SK-N-SH (cell line): ENCODE data around the gene RAB39A. TPM values are rescaled to one million over a fixed set of nuclear protein-coding genes. Genes with fewer than 3 reads are reported as not detected.
A peak's percentile ranks its signal among the peaks of the same experiment; 100 is the strongest.

Source experiments
- CTCF ChIA-PET: fragments of 300-600, 350-600 bp; formaldehyde crosslinking; extraction: SDS; loops from one replicate; lab custom pipeline; 2021; lab: Yijun Ruan, JAX
- POLR2A ChIA-PET: fragments of 350-600 bp; sonication (Branson Sonifier 250); formaldehyde crosslinking; extraction: SDS; loops from one replicate; lab custom pipeline; 2020; ENCODE audit warnings: antibody characterized with exemption, inconsistent platforms; lab: Yijun Ruan, JAX
- DNase-seq: peaks from one replicate; pipeline ENCODE4 v3.0.0; 2012
- H2AFZ ChIP-seq: fragments of 200-600 bp; sonication (generic); 2 replicates; pipeline ENCODE4 v1.8.1; 2016; ENCODE audit warnings: antibody characterized with exemption, mild to moderate bottlenecking, low read depth
- H3F3A ChIP-seq: fragments of 200-600 bp; sonication (generic); replicated peaks from 2 replicates; pipeline ENCODE3; 2016; ENCODE audit warnings: antibody characterized with exemption, mild to moderate bottlenecking; ENCODE audit not compliant: insufficient read depth
- H3K27ac ChIP-seq, 2 experiments: fragments of 200-500 bp in 1 of 2; fragments of 200-600 bp in 1 of 2; sonication (Bioruptor generic) in 1 of 2; sonication (generic), shearing (Covaris generic) in 1 of 2; 2 replicates each; pipeline versions ENCODE4 v1.5.1 to v1.6.1; 2014 to 2016; ENCODE audit warnings: low read depth in 2 of 2, inconsistent platforms in 1 of 2, low read length in 1 of 2, mild to moderate bottlenecking in 1 of 2, mixed read lengths in 1 of 2
- H3K27me3 ChIP-seq: fragments of 200-600 bp; sonication (generic), shearing (Covaris generic); 2 replicates; pipeline ENCODE4 v1.6.1; 2016; ENCODE audit warnings: mixed run types; ENCODE audit not compliant: insufficient read depth
- H3K36me3 ChIP-seq, 2 experiments: fragments of 200-500 bp in 1 of 2; fragments of 200-600 bp in 1 of 2; sonication (Bioruptor generic) in 1 of 2; sonication (generic) in 1 of 2; replicated peaks in 1 of 2; 2 replicates each; pipeline versions ENCODE3 to v1.5.1; 2014 to 2016; ENCODE audit warnings: low read length in 1 of 2, mild to moderate bottlenecking in 1 of 2; ENCODE audit not compliant: insufficient read depth in 2 of 2, control insufficient read depth in 1 of 2
- H3K4me1 ChIP-seq, 2 experiments: fragments of 200-500 bp in 1 of 2; fragments of 200-600 bp in 1 of 2; sonication (Bioruptor generic) in 1 of 2; sonication (generic), shearing (Covaris generic) in 1 of 2; 2 replicates each; pipeline versions ENCODE4 v1.5.1 to v1.6.1; 2014 to 2016; ENCODE audit warnings: low read depth in 1 of 2, low read length in 1 of 2, mixed run types in 1 of 2; ENCODE audit not compliant: insufficient read depth in 2 of 2, control insufficient read depth in 1 of 2
- H3K4me2 ChIP-seq: fragments of 200-600 bp; sonication (generic), shearing (Covaris generic); 2 replicates; pipeline ENCODE4 v1.6.1; 2017; ENCODE audit warnings: mixed run types
- H3K4me3 ChIP-seq, 2 experiments: fragments of 200-500 bp in 1 of 2; fragments of 200-600 bp in 1 of 2; sonication (Bioruptor generic) in 1 of 2; sonication (generic), shearing (Covaris generic) in 1 of 2; 2 replicates each; pipeline versions ENCODE4 v1.5.1 to v1.8.1; 2014 to 2016; ENCODE audit warnings: low read depth in 2 of 2, inconsistent platforms in 1 of 2, low read length in 1 of 2, mild to moderate bottlenecking in 1 of 2, mixed read lengths in 1 of 2, moderate library complexity in 1 of 2
- H3K79me2 ChIP-seq: fragments of 200-600 bp; sonication (generic); 2 replicates; pipeline ENCODE4 v1.8.1; 2017; ENCODE audit warnings: mild to moderate bottlenecking; ENCODE audit not compliant: insufficient read depth
- H3K9ac ChIP-seq: fragments of 200-600 bp; sonication (generic); 2 replicates; pipeline ENCODE4 v1.6.1; 2017; ENCODE audit warnings: mixed run types
- H3K9me2 ChIP-seq: fragments of 200-600 bp; sonication (generic); 2 replicates; pipeline ENCODE4 v1.6.1; 2017; ENCODE audit warnings: mixed run types
- H3K9me3 ChIP-seq: fragments of 200-600 bp; sonication (generic); 2 replicates; pipeline ENCODE4 v1.6.1; 2017; ENCODE audit warnings: mixed run types, mild to moderate bottlenecking, moderate library complexity
- H4K20me1 ChIP-seq: fragments of 200-600 bp; sonication (generic); 2 replicates; pipeline ENCODE4 v1.6.1; 2017; ENCODE audit warnings: mild to moderate bottlenecking, mixed run types; ENCODE audit not compliant: insufficient read depth
- CHD2 ChIP-seq: fragments of 150-350 bp; IDR thresholded peaks from 2 replicates; pipeline ENCODE4 v1.6.1; 2018; ENCODE audit warnings: low read length; ENCODE audit not compliant: partially characterized antibody
- EP300 ChIP-seq, 2 experiments: IDR thresholded peaks; 2 replicates each; pipeline versions ENCODE4 v1.4.0 to v1.6.1; 2012; ENCODE audit warnings: borderline replicate concordance in 1 of 2, low read depth in 1 of 2, low read length in 1 of 2
- FOSL2 ChIP-seq: IDR thresholded peaks from 2 replicates; pipeline ENCODE4 v1.4.0; 2012; ENCODE audit warnings: low read depth, mild to moderate bottlenecking, moderate library complexity, borderline replicate concordance
- FOXM1 ChIP-seq: IDR thresholded peaks from 2 replicates; pipeline ENCODE4 v1.4.0; 2012; ENCODE audit warnings: low read depth, mild to moderate bottlenecking
- GABPA ChIP-seq: IDR thresholded peaks from 2 replicates; pipeline ENCODE4 v1.4.0; 2012; ENCODE audit warnings: low read depth, mild to moderate bottlenecking
- GATA2 ChIP-seq: sonication (generic); formaldehyde crosslinking; IDR thresholded peaks from 2 replicates; pipeline ENCODE4 v1.5.0; 2020; ENCODE audit warnings: mild to moderate bottlenecking, missing genetic modification reagents
- JUND ChIP-seq: IDR thresholded peaks from 2 replicates; pipeline ENCODE4 v1.4.0; 2012
- MEF2A ChIP-seq: IDR thresholded peaks from 2 replicates; pipeline ENCODE4 v1.4.0; 2012; ENCODE audit warnings: low read depth, borderline replicate concordance
- MXI1 ChIP-seq: IDR thresholded peaks from 2 replicates; pipeline ENCODE4 v1.6.1; 2012; ENCODE audit warnings: mild to moderate bottlenecking, low read depth, low read length, improper control_type of control experiment
- NRF1 ChIP-seq: IDR thresholded peaks from 2 replicates; pipeline ENCODE4 v1.6.1; 2012; ENCODE audit warnings: low read depth, mild to moderate bottlenecking, low read length
- RCOR1 ChIP-seq: fragments of 150-350 bp; IDR thresholded peaks from 2 replicates; pipeline ENCODE4 v1.6.1; 2017; ENCODE audit warnings: antibody characterized with exemption, low read length
- RFX5 ChIP-seq: IDR thresholded peaks from 2 replicates; pipeline ENCODE4 v1.6.1; 2012; ENCODE audit warnings: mild to moderate bottlenecking, improper control_type of control experiment, low read length
- TCF12 ChIP-seq: IDR thresholded peaks from 2 replicates; pipeline ENCODE4 v1.4.0; 2012
- TEAD4 ChIP-seq: IDR thresholded peaks from 2 replicates; pipeline ENCODE4 v1.4.0; 2012; ENCODE audit warnings: mild to moderate bottlenecking, borderline replicate concordance; ENCODE audit not compliant: insufficient read depth
- WGBS: methylation state at CpG from one replicate; pipeline ENCODE4 v1.1.6; 2017; ENCODE audit warnings: low lambda C conversion rate; 5-methylcytosine and 5-hydroxymethylcytosine counted together
- polyA plus RNA-seq, 3 experiments: library from polyadenylated mRNA; depleted of rRNA; stranded (reverse); fragments of >200 nt; gene quantifications; 2 replicates each; pipeline ENCODE4 v1.2.3, GENCODE V29; 2012
- TF ChIP-seq, protein P1 (sequence below): IDR thresholded peaks from 2 replicates; pipeline ENCODE4 v1.4.0; 2012; ENCODE audit warnings: low read depth
- TF ChIP-seq, protein P2 (sequence below): IDR thresholded peaks from 2 replicates; pipeline ENCODE4; 2012
- TF ChIP-seq, protein P3 (sequence below): IDR thresholded peaks from 2 replicates; pipeline ENCODE4 v1.4.0; 2012; ENCODE audit warnings: low read depth, borderline replicate concordance

Gene RAB39A
- polyA plus RNA-seq, 1 of the 3 experiments (the other 2 are of a cell fraction) = 0.18 TPM

DNA sequence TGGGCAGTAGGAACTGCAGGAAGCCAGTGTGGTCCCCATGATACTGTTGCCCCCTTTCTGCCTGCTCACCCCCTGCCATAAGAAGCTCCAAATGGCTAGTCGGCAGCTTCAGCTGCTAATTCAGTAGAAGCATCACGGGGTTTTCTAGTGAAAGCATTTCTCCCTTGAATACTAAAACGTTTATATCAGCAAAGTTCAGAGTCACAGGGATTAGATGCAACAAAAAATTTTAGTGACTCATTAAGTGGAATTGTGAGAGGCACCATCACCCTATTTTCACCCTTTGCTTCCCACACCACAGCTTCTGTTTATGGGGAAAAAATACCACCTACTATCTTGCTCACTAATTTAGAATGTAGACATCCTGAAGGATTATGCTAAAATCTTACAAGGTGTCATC is 25.2 kb downstream of the RAB39A start:
- Histone ChIP-seq H2AFZ (no peak overlapping the region), H3K9me3 (no peaks in the 10 kb centered on the region), H3K9ac (no peak overlapping the region), H4K20me1 (no peaks in the 10 kb centered on the region), H3K4me1 (peaks cover 14 to 31% of the 10 kb centered on the region in 2 experiments; a peak in 2 of 4 replicates), H3F3A (no peaks in the 10 kb centered on the region), H3K27ac (peak overlapping the region in 1 of 2 experiments; percentile 11; a peak in 1 of 4 replicates), H3K4me2 (no peak overlapping the region), H3K27me3 (no peaks in the 10 kb centered on the region), H3K36me3 (no peaks in the 10 kb centered on the region), H3K79me2 (no peaks in the 10 kb centered on the region), H3K4me3 (no peak overlapping the region), H3K9me2 (no peaks in the 10 kb centered on the region)
- WGBS = 57% methylated on average over 3 of the region's 3 CpGs
- no peak for TF ChIP-seq FOXM1
- TF ChIP-seq RFX5 = no peak
- no peak for TF ChIP-seq MEF2A
- no peak for TF ChIP-seq NRF1
- TF ChIP-seq, protein P1, sequence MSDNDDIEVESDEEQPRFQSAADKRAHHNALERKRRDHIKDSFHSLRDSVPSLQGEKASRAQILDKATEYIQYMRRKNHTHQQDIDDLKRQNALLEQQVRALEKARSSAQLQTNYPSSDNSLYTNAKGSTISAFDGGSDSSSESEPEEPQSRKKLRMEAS = no peak
- TF ChIP-seq FOSL2 = no peak
- no peak for TF ChIP-seq GABPA
- ChIA-PET POLR2A (no interaction called here), CTCF (interaction anchor here (1.4 to 1.9 kb wide), 2 partner anchors 18 to 55 kb away, joined by 4 to 5 read pairs; no protein-coding TSS in a partner anchor)
- no peak for DNase-seq

DNA sequence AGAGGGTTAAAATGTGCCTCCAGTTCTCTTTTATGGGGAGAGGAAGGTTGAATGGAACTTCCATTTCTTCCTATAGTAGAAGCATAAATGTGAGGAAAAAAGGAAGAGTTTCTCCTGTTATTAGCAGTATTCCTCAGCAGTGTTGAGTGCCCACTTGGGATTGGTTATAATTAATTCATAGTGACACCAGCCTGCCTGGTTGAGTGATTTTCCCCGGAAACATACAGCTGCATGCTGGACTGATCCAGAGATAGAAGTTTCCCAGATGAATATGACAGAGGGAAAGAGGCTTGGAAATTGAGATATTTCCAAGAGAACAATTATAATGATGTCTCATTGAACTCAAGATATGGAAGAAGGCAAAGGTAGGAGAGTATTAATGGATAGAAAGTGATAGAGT is 28.3 kb downstream of the RAB39A start:
- Histone ChIP-seq H3K79me2 (no peaks in the 10 kb centered on the region), H3F3A (no peaks in the 10 kb centered on the region), H3K4me1 (peaks cover 14 to 39% of the 10 kb centered on the region in 2 experiments; a peak in 2 of 4 replicates), H3K4me2 (peak overlapping the region; percentile 34; the same call in 1 of the 2 replicates), H3K36me3 (no peaks in the 10 kb centered on the region), H4K20me1 (no peaks in the 10 kb centered on the region), H3K9me2 (no peaks in the 10 kb centered on the region), H3K27ac (peak overlapping the region in 1 of 2 experiments; percentile 99; a peak in 3 of 4 replicates), H3K27me3 (no peaks in the 10 kb centered on the region), H3K9ac (no peak overlapping the region), H3K4me3 (0 out of 4 replicates have a peak overlapping the region, but pooled peaks of 1 of the 2 experiments have one; percentile 19), H2AFZ (no peak overlapping the region), H3K9me3 (no peaks in the 10 kb centered on the region)
- ChIA-PET CTCF (interaction anchor here (1.0 to 1.1 kb wide), 2 partner anchors 14 to 52 kb away, joined by 3 to 4 read pairs; partner anchors contain the start of gene CUL5), POLR2A (interaction anchor here (2.7 kb wide), 1 partner anchor 52 kb away, joined by 12 read pairs; the partner anchor contains the start of gene CUL5)
- 8% methylated on average over 1 of the region's 1 CpG for WGBS
- no peak for TF ChIP-seq MEF2A
- TF ChIP-seq CHD2 = peak; percentile 66
- TF ChIP-seq TCF12 = peak; percentile 29; the same call in 1 of the 2 replicates
- TF ChIP-seq FOSL2 = no peak
- peak in 1 of 2 experiments; percentile 92; a peak in 2 of 4 replicates for TF ChIP-seq EP300 (IDR thresholded peaks at IDR 0.05; ENCODE audit: borderline replicate concordance in 1 of 2, low read depth in 1 of 2, low read length in 1 of 2)
- peak; percentile 85 for TF ChIP-seq GATA2 (CRISPR knock-in tag)
- TF ChIP-seq RCOR1 = 0 out of 2 replicates have a peak, but pooled peaks have one; percentile 25
- TF ChIP-seq JUND = 0 out of 2 replicates have a peak, but pooled peaks have one; percentile 13
- TF ChIP-seq, protein P2, sequence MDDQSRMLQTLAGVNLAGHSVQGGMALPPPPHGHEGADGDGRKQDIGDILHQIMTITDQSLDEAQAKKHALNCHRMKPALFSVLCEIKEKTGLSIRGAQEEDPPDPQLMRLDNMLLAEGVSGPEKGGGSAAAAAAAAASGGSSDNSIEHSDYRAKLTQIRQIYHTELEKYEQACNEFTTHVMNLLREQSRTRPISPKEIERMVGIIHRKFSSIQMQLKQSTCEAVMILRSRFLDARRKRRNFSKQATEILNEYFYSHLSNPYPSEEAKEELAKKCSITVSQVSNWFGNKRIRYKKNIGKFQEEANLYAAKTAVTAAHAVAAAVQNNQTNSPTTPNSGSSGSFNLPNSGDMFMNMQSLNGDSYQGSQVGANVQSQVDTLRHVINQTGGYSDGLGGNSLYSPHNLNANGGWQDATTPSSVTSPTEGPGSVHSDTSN = peak; percentile 19; the same call in 1 of the 2 replicates
- peak; percentile 11; the same call in 1 of the 2 replicates for TF ChIP-seq TEAD4
- TF ChIP-seq, protein P3, sequence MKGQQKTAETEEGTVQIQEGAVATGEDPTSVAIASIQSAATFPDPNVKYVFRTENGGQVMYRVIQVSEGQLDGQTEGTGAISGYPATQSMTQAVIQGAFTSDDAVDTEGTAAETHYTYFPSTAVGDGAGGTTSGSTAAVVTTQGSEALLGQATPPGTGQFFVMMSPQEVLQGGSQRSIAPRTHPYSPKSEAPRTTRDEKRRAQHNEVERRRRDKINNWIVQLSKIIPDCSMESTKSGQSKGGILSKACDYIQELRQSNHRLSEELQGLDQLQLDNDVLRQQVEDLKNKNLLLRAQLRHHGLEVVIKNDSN = no peak
- TF ChIP-seq MXI1 = peak; percentile 25; the same call in 1 of the 2 replicates
- peak; percentile 54 for DNase-seq
